ENCODE data around the gene TXNDC8. TPM values are rescaled to one million over a fixed set of nuclear protein-coding genes. Genes with fewer than 3 reads are reported as not detected.

TXNDC8 gene
- polyA plus RNA-seq, 1 donor from 2014 or later: not detected

DNA sequence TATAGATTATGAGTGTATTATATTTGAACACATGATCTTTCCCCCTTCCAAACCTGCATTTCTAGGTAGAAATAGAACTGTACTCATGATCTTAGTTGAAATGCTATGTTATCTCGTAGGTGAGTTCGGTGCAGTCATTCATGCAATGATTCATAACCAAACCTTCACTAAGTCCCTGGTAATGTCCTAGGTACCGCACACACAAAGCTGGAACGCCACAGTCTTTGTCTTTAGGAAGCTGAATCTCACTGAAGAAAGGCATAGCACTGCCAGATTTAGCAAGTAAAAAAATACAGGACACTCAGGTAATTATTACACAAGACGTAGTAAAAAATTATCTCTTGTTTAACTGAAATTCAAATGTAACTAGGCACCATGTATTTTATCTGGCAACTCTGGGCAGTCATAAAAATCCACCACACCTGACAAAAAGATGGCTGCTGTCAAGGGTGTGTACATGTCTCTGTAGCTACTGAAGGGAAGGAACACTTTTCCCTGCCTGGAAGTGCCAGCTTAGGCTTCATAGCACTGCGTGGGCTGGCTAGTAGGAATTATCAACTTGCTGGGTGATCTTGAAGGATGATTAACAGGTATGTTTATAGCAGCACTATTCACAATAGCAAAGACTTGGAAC lies 53.3 kb downstream of the TXNDC8 start:
- H3K4me2 ChIP-seq (ENCODE audit: low read length): no peak overlapping the region
- no peak overlapping the region for H2AFZ ChIP-seq (ENCODE audit: low read depth, low read length)
- H3K4me3 ChIP-seq (ENCODE audit: low read length): no peak overlapping the region
- no peaks in the 10 kb centered on the region for H3K9me2 ChIP-seq (ENCODE audit: insufficient read depth, low read length)
- no peaks in the 10 kb centered on the region for H3F3A ChIP-seq (ENCODE audit: insufficient read depth, low read length, poor library complexity, severe bottlenecking)
- no peak overlapping the region for H3K9ac ChIP-seq (ENCODE audit: low read length)
- no peaks in the 10 kb centered on the region for H3K9me3 ChIP-seq (ENCODE audit: low read length)
- TF ChIP-seq CTCF (IDR thresholded peaks at IDR 0.05; ENCODE audit: poor library complexity, severe bottlenecking) (no peak), POLR2AphosphoS5 (IDR thresholded peaks at IDR 0.05) (no peak), MXI1 (conservative IDR thresholded peaks at IDR 0.05; ENCODE audit: poor library complexity, severe bottlenecking) (no peak)
- H3K79me2 ChIP-seq (replicated peaks; ENCODE audit: insufficient read depth, low read length): no peaks in the 10 kb centered on the region
- no peaks in the 10 kb centered on the region for H3K36me3 ChIP-seq (ENCODE audit: insufficient read depth, low read length)
- H3K27ac ChIP-seq (ENCODE audit: low read length): no peak overlapping the region
- H3K27me3 ChIP-seq (ENCODE audit: insufficient read depth, low read depth, low read length): no peaks in the 10 kb centered on the region
- H4K20me1 ChIP-seq (ENCODE audit: insufficient read depth): no peaks in the 10 kb centered on the region

GRCh38 chr9:110283751-110284150 lies 53.9 kb downstream of the TXNDC8 start:
- Histone ChIP-seq H2AFZ (ENCODE audit: low read depth, low read length) (no peak overlapping the region), H3F3A (ENCODE audit: insufficient read depth, low read length, poor library complexity, severe bottlenecking) (no peaks in the 10 kb centered on the region), H4K20me1 (ENCODE audit: insufficient read depth) (no peaks in the 10 kb centered on the region), H3K9me2 (ENCODE audit: insufficient read depth, low read length) (no peaks in the 10 kb centered on the region), H3K27ac (ENCODE audit: low read length) (no peak overlapping the region), H3K27me3 (ENCODE audit: insufficient read depth, low read depth, low read length) (no peaks in the 10 kb centered on the region), H3K9ac (ENCODE audit: low read length) (no peak overlapping the region), H3K4me2 (ENCODE audit: low read length) (no peak overlapping the region), H3K4me3 (ENCODE audit: low read length) (no peak overlapping the region), H3K36me3 (ENCODE audit: insufficient read depth, low read length) (no peaks in the 10 kb centered on the region), H3K9me3 (ENCODE audit: low read length) (no peaks in the 10 kb centered on the region), H3K79me2 (replicated peaks; ENCODE audit: insufficient read depth, low read length) (no peaks in the 10 kb centered on the region)
- no peak for TF ChIP-seq SMC3 (conservative IDR thresholded peaks at IDR 0.05; ENCODE audit: poor library complexity)
- no peak for TF ChIP-seq REST (IDR thresholded peaks at IDR 0.05; ENCODE audit: borderline replicate concordance)
- TF ChIP-seq RAD21 (conservative IDR thresholded peaks at IDR 0.05): no peak
- no peak for TF ChIP-seq MXI1 (conservative IDR thresholded peaks at IDR 0.05; ENCODE audit: poor library complexity, severe bottlenecking)

- no peak overlapping the region for H3K27ac ChIP-seq (ENCODE audit: low read length)
- no peaks in the 10 kb centered on the region for H3K27me3 ChIP-seq (ENCODE audit: insufficient read depth, low read depth, low read length)
- H3F3A ChIP-seq (ENCODE audit: insufficient read depth, low read length, poor library complexity, severe bottlenecking): no peaks in the 10 kb centered on the region
- H3K9ac ChIP-seq (ENCODE audit: low read length): no peak overlapping the region
- H3K9me3 ChIP-seq (ENCODE audit: low read length): no peaks in the 10 kb centered on the region
- no peak overlapping the region for H2AFZ ChIP-seq (ENCODE audit: low read depth, low read length)
- H3K4me2 ChIP-seq (ENCODE audit: low read length): no peak overlapping the region
- no peak for TF ChIP-seq CTCF (IDR thresholded peaks at IDR 0.05; ENCODE audit: poor library complexity, severe bottlenecking)
- no peak for TF ChIP-seq EP300 (conservative IDR thresholded peaks at IDR 0.05; ENCODE audit: poor library complexity, severe bottlenecking)
- no peak for TF ChIP-seq EZH2 (IDR thresholded peaks at IDR 0.05; ENCODE audit: borderline replicate concordance, insufficient read depth, low read length, poor library complexity, severe bottlenecking)
- no peak for TF ChIP-seq POLR2AphosphoS5 (IDR thresholded peaks at IDR 0.05)
- TF ChIP-seq REST (IDR thresholded peaks at IDR 0.05; ENCODE audit: borderline replicate concordance): no peak
- no peak for TF ChIP-seq MXI1 (conservative IDR thresholded peaks at IDR 0.05; ENCODE audit: poor library complexity, severe bottlenecking)
- TF ChIP-seq SMC3 (conservative IDR thresholded peaks at IDR 0.05; ENCODE audit: poor library complexity): no peak
- TF ChIP-seq RAD21 (conservative IDR thresholded peaks at IDR 0.05): no peak
- no peak for TF ChIP-seq TAF1 (IDR thresholded peaks at IDR 0.05; ENCODE audit: low read depth)
- no peaks in the 10 kb centered on the region for H3K9me2 ChIP-seq (ENCODE audit: insufficient read depth, low read length)
- H3K79me2 ChIP-seq (replicated peaks; ENCODE audit: insufficient read depth, low read length): no peaks in the 10 kb centered on the region
- H3K36me3 ChIP-seq (ENCODE audit: insufficient read depth, low read length): no peaks in the 10 kb centered on the region
- H4K20me1 ChIP-seq (ENCODE audit: insufficient read depth): no peaks in the 10 kb centered on the region
- H3K4me3 ChIP-seq (ENCODE audit: low read length): no peak overlapping the region
These were observed 55.0 kb downstream of the TXNDC8 start for GRCh38 chr9:110282739-110283081.

Measured in neural cell (in vitro differentiated cells).